GM19193 (cell line): ENCODE measurements around the gene SLC30A1.
A peak's percentile ranks its signal among the peaks of the same experiment; 100 is the strongest.

Source experiments
- POLR2A ChIP-seq: IDR thresholded peaks from 4 replicates; pipeline ENCODE4 v1.6.1; 2011; ENCODE audit not compliant: insufficient read depth, insufficient read length; ENCODE audit errors: extremely low read depth

SLC30A1 gene

GRCh38 chr1:211578640-211579439, at the start of gene SLC30A1:
TSS of gene SLC30A1 (minus strand) at chr1:211579161. CDS start at chr1:211578612, 549 bp downstream.
- TF ChIP-seq POLR2A, result peak; percentile 90

- TF ChIP-seq POLR2A, result no peak
Observed at GRCh38 chr1:211628417-211628816, 49.5 kb upstream of the SLC30A1 start.

- TF ChIP-seq POLR2A, result no peak
Observed at GRCh38 chr1:211627259-211627658, 48.3 kb upstream of the SLC30A1 start.

GRCh38 chr1:211625040-211625439, 46.1 kb upstream of the SLC30A1 start:
- no peak for TF ChIP-seq POLR2A

- TF ChIP-seq POLR2A, result no peak
Observed at GRCh38 chr1:211623515-211623914, 44.6 kb upstream of the SLC30A1 start.

- no peak for TF ChIP-seq POLR2A
Observed at GRCh38 chr1:211621447-211622198, 42.7 kb upstream of the SLC30A1 start.

GRCh38 chr1:211620097-211620496, 41.1 kb upstream of the SLC30A1 start:
- TF ChIP-seq POLR2A, result no peak

- TF ChIP-seq POLR2A, result no peak
Observed at GRCh38 chr1:211619033-211619996, 40.4 kb upstream of the SLC30A1 start.

- TF ChIP-seq POLR2A, result no peak
Observed at GRCh38 chr1:211616965-211617297, 38.0 kb upstream of the SLC30A1 start.

GRCh38 chr1:211616231-211616964, 37.4 kb upstream of the SLC30A1 start:
- TF ChIP-seq POLR2A, result no peak

GRCh38 chr1:211614615-211615014, 35.7 kb upstream of the SLC30A1 start:
- TF ChIP-seq POLR2A, result no peak

GRCh38 chr1:211613951-211614350, 35.0 kb upstream of the SLC30A1 start:
- TF ChIP-seq POLR2A, result no peak

- no peak for TF ChIP-seq POLR2A
Observed at GRCh38 chr1:211613108-211613947, 34.4 kb upstream of the SLC30A1 start.

- TF ChIP-seq POLR2A, result no peak
Observed at GRCh38 chr1:211612786-211613107, 33.8 kb upstream of the SLC30A1 start.
